H1 (cell line): ENCODE measurements around the gene BLOC1S4. TPM values are rescaled to one million over a fixed set of nuclear protein-coding genes. Genes with fewer than 3 reads are reported as not detected.

Source experiments
- CTCF ChIA-PET: fragments of 300-600 bp; sonication (Branson Sonifier 250); formaldehyde crosslinking; loops from one replicate; lab custom pipeline; 2021; ENCODE audit not compliant: partially characterized antibody; lab: Charles Lee
- POLR2A ChIA-PET: fragments of 300-600 bp; sonication (Branson Sonifier 250); formaldehyde crosslinking; loops from one replicate; lab custom pipeline; 2021; ENCODE audit warnings: inconsistent platforms; ENCODE audit not compliant: partially characterized antibody; lab: Charles Lee
- DNase-seq, 2 experiments: peaks; one replicate each; pipeline versions ENCODE4 v3.0.0 to v3.0.0-alpha.2; 2010 to 2022; ENCODE audit warnings: low spot score in 2 of 2, low read depth in 1 of 2, mixed read lengths in 1 of 2
- FAIRE-seq: peaks from 2 replicates; lab custom pipeline; 2011; peaks lifted over from hg19 to GRCh38; lab: Jason Lieb, UNC
- H2AFZ ChIP-seq: 2 replicates; pipeline ENCODE4 v1.8.1; 2012; ENCODE audit warnings: low read length, inconsistent platforms
- H2AK5ac ChIP-seq: 2 replicates; pipeline ENCODE4 v1.6.1; 2013; ENCODE audit warnings: low read depth, low read length
- H2BK120ac ChIP-seq: replicated peaks from 2 replicates; pipeline ENCODE3; 2013; ENCODE audit warnings: low read depth, low read length, inconsistent platforms
- H2BK12ac ChIP-seq: 2 replicates; pipeline ENCODE4 v1.6.1; 2013; ENCODE audit warnings: low read depth, low read length
- H2BK15ac ChIP-seq: 2 replicates; pipeline ENCODE4 v1.6.1; 2013; ENCODE audit warnings: low read length
- H2BK20ac ChIP-seq: 2 replicates; pipeline ENCODE4 v1.6.1; 2013; ENCODE audit warnings: low read length
- H2BK5ac ChIP-seq: 2 replicates; pipeline ENCODE4 v1.6.1; 2013; ENCODE audit warnings: low read depth, low read length
- H3K14ac ChIP-seq: 2 replicates; pipeline ENCODE4 v1.6.1; 2013; ENCODE audit warnings: inconsistent platforms; ENCODE audit not compliant: insufficient read length
- H3K18ac ChIP-seq: 2 replicates; pipeline ENCODE4 v1.6.1; 2013; ENCODE audit warnings: low read length; ENCODE audit errors: extremely low read depth
- H3K23ac ChIP-seq: 2 replicates; pipeline ENCODE4 v1.6.1; 2013; ENCODE audit warnings: inconsistent platforms; ENCODE audit not compliant: insufficient read length
- H3K23me2 ChIP-seq: 2 replicates; pipeline ENCODE4 v1.6.1; 2013; ENCODE audit warnings: low read depth, low read length
- H3K27ac ChIP-seq: 2 replicates; pipeline ENCODE4 v1.6.1; 2011; ENCODE audit warnings: low read depth, low read length, inconsistent platforms
- H3K27me3 ChIP-seq, 4 experiments: replicated peaks in 1 of 4; 1 replicate in 1 of 4; 2 replicates in 3 of 4; pipeline versions ENCODE4 v1.6.1 to v1.8.1; 2011 to 2013; ENCODE audit warnings: low read length in 3 of 4, mild to moderate bottlenecking in 3 of 4, inconsistent platforms in 2 of 4, mixed read lengths in 2 of 4, moderate library complexity in 1 of 4; ENCODE audit not compliant: control insufficient read depth in 3 of 4, insufficient read depth in 3 of 4; ENCODE audit errors: extremely low read depth in 1 of 4
- H3K36me3 ChIP-seq, 4 experiments: 2 replicates each; pipeline versions ENCODE4 v1.6.1 to v1.8.1; 2011 to 2013; ENCODE audit warnings: mild to moderate bottlenecking in 4 of 4, low read length in 3 of 4, moderate library complexity in 2 of 4, control low read depth in 1 of 4, inconsistent platforms in 1 of 4; ENCODE audit not compliant: insufficient read depth in 4 of 4, control insufficient read depth in 2 of 4
- H3K4ac ChIP-seq: replicated peaks from 2 replicates; pipeline ENCODE3; 2013; ENCODE audit warnings: low read length, low read depth, mixed read lengths, inconsistent platforms; ENCODE audit not compliant: insufficient read length
- H3K4me1 ChIP-seq, 4 experiments: replicated peaks in 1 of 4; 1 replicate in 1 of 4; 2 replicates in 3 of 4; pipeline versions ENCODE4 v1.6.1 to v1.8.1; 2011 to 2013; ENCODE audit warnings: low read length in 3 of 4, inconsistent platforms in 2 of 4, mixed read lengths in 1 of 4; ENCODE audit not compliant: insufficient read depth in 4 of 4, control insufficient read depth in 3 of 4
- H3K4me2 ChIP-seq, 2 experiments: 2 replicates each; pipeline versions ENCODE4 v1.6.1 to v1.8.1; 2011 to 2013; ENCODE audit warnings: low read depth in 2 of 2, low read length in 2 of 2, control low read depth in 1 of 2, inconsistent platforms in 1 of 2, mild to moderate bottlenecking in 1 of 2; ENCODE audit not compliant: insufficient read depth in 1 of 2
- H3K4me3 ChIP-seq, 4 experiments: fragments of 200-600, 300-600 bp in 1 of 4; sonication (generic), shearing (Covaris generic), sonication (Bioruptor Twin) in 1 of 4; 2 replicates each; pipeline versions ENCODE4 v1.5.1 to v1.8.1; 2011 to 2016; ENCODE audit warnings: low read length in 4 of 4, low read depth in 3 of 4, control low read depth in 2 of 4, inconsistent platforms in 2 of 4, mild to moderate bottlenecking in 2 of 4, mixed read lengths in 1 of 4, moderate library complexity in 1 of 4; ENCODE audit not compliant: insufficient read depth in 2 of 4; ENCODE audit errors: extremely low read depth in 1 of 4
- H3K56ac ChIP-seq: replicated peaks from 2 replicates; pipeline ENCODE3; 2013; ENCODE audit warnings: low read depth, mild to moderate bottlenecking, mixed read lengths, low read length, inconsistent platforms; ENCODE audit not compliant: insufficient read length
- H3K79me1 ChIP-seq: 2 replicates; pipeline ENCODE4 v1.6.1; 2013; ENCODE audit warnings: low read depth, low read length, control low read depth
- H3K79me2 ChIP-seq, 2 experiments: 2 replicates each; pipeline versions ENCODE4 v1.6.1 to v1.8.1; 2012 to 2013; ENCODE audit warnings: low read length in 2 of 2, mild to moderate bottlenecking in 2 of 2, inconsistent platforms in 1 of 2; ENCODE audit not compliant: insufficient read depth in 2 of 2, control insufficient read depth in 1 of 2
- H3K9ac ChIP-seq, 4 experiments: replicated peaks in 1 of 4; 1 replicate in 1 of 4; 2 replicates in 3 of 4; pipeline versions ENCODE4 v1.6.1 to v1.8.1; 2011 to 2013; ENCODE audit warnings: low read depth in 3 of 4, low read length in 3 of 4, control low read depth in 2 of 4, mild to moderate bottlenecking in 2 of 4, moderate library complexity in 2 of 4, inconsistent platforms in 1 of 4; ENCODE audit errors: extremely low read depth in 1 of 4
- H3K9me3 ChIP-seq, 2 experiments: 2 replicates each; pipeline versions ENCODE4 v1.6.1 to v1.8.1; 2012 to 2013; ENCODE audit warnings: mild to moderate bottlenecking in 2 of 2, moderate library complexity in 2 of 2, control low read depth in 1 of 2, inconsistent platforms in 1 of 2, low read depth in 1 of 2, low read length in 1 of 2, mixed read lengths in 1 of 2; ENCODE audit not compliant: insufficient read depth in 2 of 2
- H4K20me1 ChIP-seq, 2 experiments: replicated peaks in 1 of 2; 2 replicates each; pipeline versions ENCODE3 to v1.8.1; 2011 to 2013; ENCODE audit warnings: inconsistent platforms in 2 of 2, low read length in 2 of 2, mild to moderate bottlenecking in 1 of 2; ENCODE audit not compliant: insufficient read depth in 2 of 2, control insufficient read depth in 1 of 2
- H4K5ac ChIP-seq: 2 replicates; pipeline ENCODE4 v1.6.1; 2013; ENCODE audit warnings: low read length, low read depth, mixed read lengths, inconsistent platforms; ENCODE audit not compliant: insufficient read length
- H4K8ac ChIP-seq: 2 replicates; pipeline ENCODE4 v1.8.0; 2013; ENCODE audit warnings: mild to moderate bottlenecking, moderate library complexity, low read length, inconsistent platforms; ENCODE audit not compliant: insufficient read depth; ENCODE audit errors: extremely low read depth
- H4K91ac ChIP-seq: replicated peaks from 2 replicates; pipeline ENCODE3; 2013; ENCODE audit warnings: low read length, mixed read lengths, inconsistent platforms; ENCODE audit not compliant: insufficient read length
- CBX5 ChIP-seq: fragments of 300-800, 300-1000 bp; sonication (generic); IDR thresholded peaks from 2 replicates; pipeline ENCODE4 v1.7.1; 2016; ENCODE audit warnings: antibody characterized with exemption, low read length, low read depth
- EGR1 ChIP-seq: IDR thresholded peaks from 2 replicates; pipeline ENCODE4 v1.6.1; 2011; ENCODE audit warnings: low read depth, low read length, borderline replicate concordance
- EP300 ChIP-seq, 2 experiments: IDR thresholded peaks; 1 replicate in 1 of 2; 2 replicates in 1 of 2; pipeline ENCODE4 v1.6.1; 2011 to 2012; ENCODE audit warnings: low read depth in 2 of 2, low read length in 2 of 2, mild to moderate bottlenecking in 2 of 2, borderline replicate concordance in 1 of 2, inconsistent platforms in 1 of 2, moderate library complexity in 1 of 2
- EZH2 ChIP-seq: fragments of 200-600 bp; sonication (generic); IDR thresholded peaks from 2 replicates; pipeline ENCODE4 v1.7.1; 2012; ENCODE audit warnings: low read depth, mild to moderate bottlenecking, moderate library complexity, low read length, inconsistent platforms; ENCODE audit not compliant: severe bottlenecking
- FOSL1 ChIP-seq: IDR thresholded peaks from 2 replicates; pipeline ENCODE4 v1.6.1; 2011; ENCODE audit warnings: mild to moderate bottlenecking, low read depth, low read length, moderate library complexity; ENCODE audit not compliant: insufficient read depth
- KDM5A ChIP-seq: fragments of 200-600 bp; IDR thresholded peaks from 2 replicates; pipeline ENCODE4 v1.7.1; 2012; ENCODE audit warnings: mild to moderate bottlenecking, low read length, inconsistent platforms, mixed read lengths
- RBBP5 ChIP-seq: IDR thresholded peaks from 2 replicates; pipeline ENCODE4 v1.7.1; 2012; ENCODE audit warnings: low read depth, mild to moderate bottlenecking, inconsistent platforms, low read length, moderate library complexity, borderline replicate concordance
- SAP30 ChIP-seq: fragments of 300-600 bp; sonication (generic); IDR thresholded peaks from 2 replicates; pipeline ENCODE4 v1.7.1; 2012; ENCODE audit warnings: low read length, moderate library complexity, mild to moderate bottlenecking, inconsistent platforms; ENCODE audit not compliant: insufficient read depth, insufficient replicate concordance
- SIX5 ChIP-seq: IDR thresholded peaks from 2 replicates; pipeline ENCODE4 v1.6.1; 2011; ENCODE audit warnings: mild to moderate bottlenecking, low read depth, low read length
- SUZ12 ChIP-seq: fragments of 200-600 bp; sonication (generic); IDR thresholded peaks from 2 replicates; pipeline ENCODE4 v1.6.1; 2012; ENCODE audit warnings: mild to moderate bottlenecking, inconsistent platforms, low read length, moderate library complexity, mixed read lengths
- YY1 ChIP-seq: IDR thresholded peaks from 2 replicates; pipeline ENCODE4 v1.6.1; 2011; ENCODE audit warnings: low read depth, mild to moderate bottlenecking, low read length
- WGBS, 2 experiments: shearing (Covaris generic) in 1 of 2; methylation state at CpG; one replicate each; pipeline versions ENCODE4 v1.1.6 to v1.1.7; 2013 to 2015; ENCODE audit warnings: low lambda C conversion rate in 2 of 2, mixed read lengths in 2 of 2, inconsistent platforms in 1 of 2, low coverage in 1 of 2, missing lambda C conversion rate in 1 of 2; ENCODE audit not compliant: insufficient replicate concordance in 2 of 2, insufficient coverage in 1 of 2, insufficient read length in 1 of 2; ENCODE audit errors: extremely low coverage in 1 of 2, missing lambda C conversion rate in 1 of 2; 5-methylcytosine and 5-hydroxymethylcytosine counted together
- polyA plus RNA-seq, 7 experiments: library from polyadenylated mRNA; depleted of rRNA in 3 of 7; stranded (reverse) in 5 of 7; unstranded in 2 of 7; fragments of >200 nt in 5 of 7; fragments of 200-250 nt in 2 of 7; gene quantifications; 1 replicate in 5 of 7; 2 replicates in 1 of 7; 4 replicates in 1 of 7; pipeline versions ENCODE4 v1.2.1 to v1.2.3, GENCODE V29; 2011 to 2013; ENCODE audit warnings: missing spikeins in 2 of 7, mixed read lengths in 2 of 7
- total RNA-seq: library from RNA; stranded (reverse); fragmentation: NEBNext Ultra II Directional; extraction: Animal tissue kit (Norgen Biotek cat#: 25700); gene quantifications from 2 replicates; pipeline ENCODE4 v1.2.1, GENCODE V29; 2021
- TF ChIP-seq, protein P1 (sequence below): IDR thresholded peaks from 2 replicates; pipeline ENCODE4 v1.6.1; 2011; ENCODE audit warnings: low read depth, mild to moderate bottlenecking, low read length; ENCODE audit not compliant: insufficient read depth

The BLOC1S4 gene
- total and polyA plus RNA-seq, 2 of the 8 experiments (the other 6 are each of a cell fraction or from before 2014, with no cell fraction given) = 19.1 to 27.8 TPM

DNA sequence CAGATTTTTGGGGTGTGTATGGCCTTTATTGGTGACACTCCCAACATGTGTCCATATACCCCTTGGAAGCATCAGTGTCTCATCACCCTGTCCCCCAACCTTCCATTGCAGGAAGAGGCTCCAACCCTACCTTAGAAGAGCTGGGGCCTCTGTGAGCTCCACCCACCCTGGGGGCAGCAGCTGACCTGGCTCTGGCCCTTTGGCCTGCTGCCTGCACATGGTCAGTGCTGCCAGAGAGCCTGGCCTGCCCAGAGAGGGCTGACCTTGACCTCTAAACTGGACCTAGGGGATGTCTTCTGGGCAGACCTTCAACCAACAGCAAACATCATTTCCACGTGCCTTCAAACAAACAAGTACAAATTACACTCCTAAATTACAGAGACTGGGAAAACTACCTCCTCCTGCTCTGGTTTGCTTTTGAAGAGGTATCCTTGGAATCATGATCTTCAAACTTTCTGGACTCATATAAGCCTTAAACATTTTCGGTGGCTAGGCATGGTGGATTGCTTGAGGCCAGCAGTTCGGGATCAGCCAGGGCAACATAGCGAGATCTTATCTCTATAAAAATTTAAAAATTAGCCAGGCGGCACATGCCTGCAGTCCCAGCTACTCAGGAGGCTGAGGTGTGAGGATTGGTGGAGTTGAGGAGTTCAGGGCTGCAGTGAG is 39.2 kb downstream of the BLOC1S4 start:
- Histone ChIP-seq H2BK120ac (no peak overlapping the region), H3K9ac (no peak overlapping the region), H2BK12ac (no peak overlapping the region), H4K8ac (no peak overlapping the region), H3K14ac (no peak overlapping the region), H3K4me3 (no peak overlapping the region), H3K79me1 (no peaks in the 10 kb centered on the region), H3K36me3 (no peaks in the 10 kb centered on the region), H4K20me1 (no peaks in the 10 kb centered on the region), H3K9me3 (peaks cover 0 to 2% of the 10 kb centered on the region in 2 experiments; a peak in 2 of 4 replicates), H3K23ac (no peak overlapping the region), H3K23me2 (no peaks in the 10 kb centered on the region), H2AK5ac (no peak overlapping the region), H2BK15ac (no peak overlapping the region), H3K18ac (no peak overlapping the region), H3K79me2 (no peaks in the 10 kb centered on the region), H3K56ac (no peak overlapping the region), H4K5ac (no peak overlapping the region), H2BK5ac (no peak overlapping the region), H3K4me1 (peaks cover 0 to 6% (median 0%) of the 10 kb centered on the region in 4 experiments; a peak in 2 of 7 replicates), H3K27me3 (no peaks in the 10 kb centered on the region), H3K4me2 (no peak overlapping the region), H2BK20ac (no peak overlapping the region), H2AFZ (no peak overlapping the region), H4K91ac (no peak overlapping the region), H3K4ac (no peak overlapping the region), H3K27ac (no peak overlapping the region)
- ChIA-PET POLR2A (no interaction called here), CTCF (interaction anchor here (0.8 kb wide), 1 partner anchor 398 kb away, joined by 3 read pairs; no protein-coding TSS in a partner anchor)
- 85% methylated on average over 5 of the region's 5 CpGs; no CpG with 5 or more reads in 1 of the 2 experiments for WGBS, 2 experiments
- no peak for DNase-seq
- FAIRE-seq = no peak
- TF ChIP-seq EZH2 (no peak), SAP30 (no peak), KDM5A (no peak), RBBP5 (no peak), SUZ12 (no peak), CBX5 (no peak), FOSL1 (no peak), YY1 (no peak), SIX5 (no peak), EGR1 (no peak), EP300 (IDR thresholded peaks at IDR 0.05; ENCODE audit: borderline replicate concordance in 1 of 2, low read depth in 2 of 2, low read length in 2 of 2) (no peak)
- TF ChIP-seq, protein P1, sequence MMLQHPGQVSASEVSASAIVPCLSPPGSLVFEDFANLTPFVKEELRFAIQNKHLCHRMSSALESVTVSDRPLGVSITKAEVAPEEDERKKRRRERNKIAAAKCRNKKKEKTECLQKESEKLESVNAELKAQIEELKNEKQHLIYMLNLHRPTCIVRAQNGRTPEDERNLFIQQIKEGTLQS = no peak
